Measurements from ENCODE around the gene PSTPIP1. TPM values are rescaled to one million over a fixed set of nuclear protein-coding genes. Genes with fewer than 3 reads are reported as not detected.

PSTPIP1 gene
- total RNA-seq, 2 donors from 2014 or later, result 161 to 167 TPM

- peaks cover 17 to 28% of the 10 kb centered on the region in 2 donors for H3K4me1 Mint-ChIP-seq (ENCODE audit: low read depth in 2 of 2)
- ATAC-seq (no peak), DNase-seq (ENCODE audit: low spot score) (no peak)
- H3K27me3 Mint-ChIP-seq, result no peaks in the 10 kb centered on the region
- peaks cover 6% of the 10 kb centered on the region for H3K36me3 Mint-ChIP-seq
- H3K9me3 Mint-ChIP-seq, result no peaks in the 10 kb centered on the region
- no peak overlapping the region for H3K4me3 Mint-ChIP-seq
- H3K27ac Mint-ChIP-seq, result no peak overlapping the region
These were observed 57.6 kb downstream of the PSTPIP1 start for GRCh38 chr15:77052556-77052955.

DNA sequence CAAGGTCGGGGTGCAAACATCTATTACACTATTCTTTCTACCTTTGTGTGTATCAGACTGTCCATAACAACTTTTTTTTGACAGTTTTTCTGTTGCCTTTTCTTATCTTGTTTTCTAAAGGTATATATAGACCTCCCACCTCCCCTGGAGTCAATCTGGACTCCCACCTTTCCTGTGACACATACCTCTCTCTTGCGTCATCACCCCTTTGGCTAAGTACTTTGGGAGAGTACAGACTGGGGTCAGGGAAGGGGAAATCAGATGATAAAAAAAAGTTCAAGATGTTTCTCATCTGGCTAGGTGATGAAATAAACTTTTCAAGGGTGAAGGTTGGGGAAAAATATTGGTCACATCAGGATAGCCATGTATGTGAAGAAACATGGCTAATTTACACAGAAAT lies 58.8 kb downstream of the PSTPIP1 start:
- peaks cover 28 to 40% of the 10 kb centered on the region in 2 donors for H3K4me1 Mint-ChIP-seq (ENCODE audit: low read depth in 2 of 2)
- H3K27me3 Mint-ChIP-seq, result no peaks in the 10 kb centered on the region
- no peak for DNase-seq (ENCODE audit: low spot score)
- H3K27ac Mint-ChIP-seq, result peak overlapping the region in 1 of 2 donors; percentile 40
- H3K36me3 Mint-ChIP-seq, result peaks cover 5% of the 10 kb centered on the region
- H3K9me3 Mint-ChIP-seq, result no peaks in the 10 kb centered on the region
- H3K4me3 Mint-ChIP-seq, result no peak overlapping the region
- no peak for ATAC-seq

- peak; percentile 69 to 79 for ATAC-seq
- no peaks in the 10 kb centered on the region for H3K9me3 Mint-ChIP-seq
These were observed 62.1 kb downstream of the PSTPIP1 start for GRCh38 chr15:77057072-77057471.

DNA sequence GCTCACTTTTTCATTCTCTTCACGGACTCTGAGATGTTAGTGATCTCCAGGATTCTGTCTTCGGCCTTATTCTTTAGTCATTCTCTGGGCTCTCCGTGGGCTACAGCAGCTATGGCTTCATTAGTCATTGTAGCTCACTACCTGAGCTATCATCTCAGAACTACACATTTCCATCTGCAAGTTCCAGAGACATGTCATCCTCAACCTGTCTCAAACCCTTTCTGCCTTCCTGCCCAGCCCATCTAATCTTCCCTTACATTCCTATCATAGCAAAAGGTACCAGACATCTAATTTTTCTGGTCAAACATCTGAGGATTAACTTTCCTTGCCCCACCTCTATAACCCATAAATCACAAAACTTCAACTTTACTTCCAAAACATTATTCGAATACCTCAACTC lies 62.8 kb downstream of the PSTPIP1 start:
- Mint-ChIP-seq H3K27me3 (no peaks in the 10 kb centered on the region), H3K9me3 (no peaks in the 10 kb centered on the region), H3K36me3 (no peaks in the 10 kb centered on the region), H3K4me1 (ENCODE audit: low read depth in 2 of 2) (peaks cover 39 to 43% of the 10 kb centered on the region in 2 donors), H3K27ac (peak overlapping the region; percentile 1 to 49), H3K4me3 (peak overlapping the region; percentile 9)
- no peak for DNase-seq (ENCODE audit: low spot score)
- ATAC-seq, result no peak

More at GRCh38 chr15:77057072-77057471, 62.1 kb downstream of the PSTPIP1 start:
- no peaks in the 10 kb centered on the region for H3K36me3 Mint-ChIP-seq
- H3K27ac Mint-ChIP-seq, result peak overlapping the region; percentile 1 to 49
- H3K4me3 Mint-ChIP-seq, result peak overlapping the region; percentile 9
- DNase-seq (ENCODE audit: low spot score), result no peak
- no peaks in the 10 kb centered on the region for H3K27me3 Mint-ChIP-seq
- H3K4me1 Mint-ChIP-seq (ENCODE audit: low read depth in 2 of 2), result peaks cover 39 to 46% of the 10 kb centered on the region in 2 donors

- Mint-ChIP-seq H3K4me3 (no peak overlapping the region), H3K27me3 (no peaks in the 10 kb centered on the region), H3K9me3 (no peaks in the 10 kb centered on the region), H3K36me3 (no peaks in the 10 kb centered on the region), H3K27ac (peak overlapping the region in 1 of 2 donors; percentile 49), H3K4me1 (ENCODE audit: low read depth in 2 of 2) (peaks cover 45 to 46% of the 10 kb centered on the region in 2 donors)
- no peak for DNase-seq (ENCODE audit: low spot score)
- no peak for ATAC-seq
These were observed 63.5 kb downstream of the PSTPIP1 start for GRCh38 chr15:77058468-77058867.

DNA sequence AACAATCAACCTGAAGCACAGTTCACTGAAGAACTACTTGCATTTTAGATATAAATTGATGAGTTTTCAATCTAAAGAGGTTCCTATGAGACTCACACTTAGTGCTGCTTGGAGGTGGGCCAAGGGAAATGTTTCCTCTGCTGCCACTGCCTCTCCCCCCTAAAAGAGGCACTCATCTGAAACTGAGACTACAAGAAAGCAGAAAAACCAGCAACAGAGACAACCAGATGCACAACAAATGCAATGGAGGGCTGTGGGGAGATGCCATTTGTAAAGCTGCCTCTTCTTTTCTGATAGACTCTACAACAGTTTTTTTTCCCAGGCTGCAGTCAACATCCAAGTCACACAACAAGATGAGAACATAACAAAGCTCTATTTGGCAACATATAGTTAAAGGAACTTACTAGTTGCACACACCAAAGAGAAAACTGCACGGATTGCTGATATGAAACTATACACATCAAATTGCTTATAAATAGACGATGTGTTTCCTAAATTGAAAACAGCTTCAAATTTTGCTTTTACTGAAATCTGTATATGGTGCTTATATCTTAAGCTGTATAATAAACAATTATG lies 64.9 kb downstream of the PSTPIP1 start:
- DNase-seq (ENCODE audit: low spot score) (no peak), ATAC-seq (no peak)
- no peaks in the 10 kb centered on the region for H3K9me3 Mint-ChIP-seq
- peak overlapping the region in 1 of 2 donors; percentile 16 for H3K27ac Mint-ChIP-seq
- no peaks in the 10 kb centered on the region for H3K27me3 Mint-ChIP-seq
- H3K4me1 Mint-ChIP-seq (ENCODE audit: low read depth in 2 of 2), result peaks cover 42 to 48% of the 10 kb centered on the region in 2 donors
- H3K36me3 Mint-ChIP-seq, result no peaks in the 10 kb centered on the region
- no peak overlapping the region for H3K4me3 Mint-ChIP-seq

DNA sequence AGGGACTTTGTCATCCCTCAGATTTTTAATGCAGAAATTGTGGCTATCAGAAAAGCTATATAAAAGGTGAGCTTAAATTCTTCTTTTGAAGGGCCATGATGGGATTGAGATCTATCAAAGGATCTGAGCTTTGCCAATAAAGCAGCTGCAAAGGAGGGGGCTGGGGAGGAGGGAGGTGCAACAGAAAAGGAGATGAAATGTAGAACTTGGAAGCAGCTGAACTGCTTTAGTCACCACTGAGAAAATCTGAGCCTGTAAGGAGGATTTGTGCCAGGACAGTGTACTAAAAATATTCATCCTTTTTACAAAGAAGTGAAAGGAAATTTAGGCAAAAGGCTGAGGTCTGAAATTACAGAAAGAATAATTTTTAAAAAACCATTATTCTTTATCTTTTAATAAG lies 65.6 kb downstream of the PSTPIP1 start:
- no peak overlapping the region for H3K4me3 Mint-ChIP-seq
- H3K27ac Mint-ChIP-seq, result no peak overlapping the region
- no peaks in the 10 kb centered on the region for H3K27me3 Mint-ChIP-seq
- no peak for ATAC-seq
- no peaks in the 10 kb centered on the region for H3K36me3 Mint-ChIP-seq
- DNase-seq (ENCODE audit: low spot score), result no peak
- H3K9me3 Mint-ChIP-seq, result no peaks in the 10 kb centered on the region
- H3K4me1 Mint-ChIP-seq (ENCODE audit: low read depth in 2 of 2), result peaks cover 42 to 52% of the 10 kb centered on the region in 2 donors

- no peaks in the 10 kb centered on the region for H3K9me3 Mint-ChIP-seq
- H3K4me3 Mint-ChIP-seq, result no peak overlapping the region
- no peaks in the 10 kb centered on the region for H3K27me3 Mint-ChIP-seq
- H3K4me1 Mint-ChIP-seq (ENCODE audit: low read depth in 2 of 2), result peaks cover 41 to 50% of the 10 kb centered on the region in 2 donors
- DNase-seq (ENCODE audit: low spot score), result no peak
- ATAC-seq, result no peak
- H3K36me3 Mint-ChIP-seq, result no peaks in the 10 kb centered on the region
- H3K27ac Mint-ChIP-seq, result no peak overlapping the region
These were observed 68.3 kb downstream of the PSTPIP1 start for GRCh38 chr15:77063249-77063648.

- Mint-ChIP-seq H3K36me3 (no peaks in the 10 kb centered on the region), H3K4me1 (ENCODE audit: low read depth in 2 of 2) (peaks cover 38 to 50% of the 10 kb centered on the region in 2 donors), H3K9me3 (no peaks in the 10 kb centered on the region), H3K4me3 (no peak overlapping the region), H3K27me3 (no peaks in the 10 kb centered on the region), H3K27ac (no peak overlapping the region)
- DNase-seq (ENCODE audit: low spot score), result no peak
- no peak for ATAC-seq
These were observed 69.1 kb downstream of the PSTPIP1 start for GRCh38 chr15:77064063-77064462.

- H3K27me3 Mint-ChIP-seq, result no peaks in the 10 kb centered on the region
- ATAC-seq, result no peak
- DNase-seq (ENCODE audit: low spot score), result no peak
- H3K27ac Mint-ChIP-seq, result no peak overlapping the region
- H3K4me3 Mint-ChIP-seq, result no peak overlapping the region
- peaks cover 42 to 53% of the 10 kb centered on the region in 2 donors for H3K4me1 Mint-ChIP-seq (ENCODE audit: low read depth in 2 of 2)
- H3K36me3 Mint-ChIP-seq, result no peaks in the 10 kb centered on the region
- H3K9me3 Mint-ChIP-seq, result no peaks in the 10 kb centered on the region
These were observed 69.8 kb downstream of the PSTPIP1 start for GRCh38 chr15:77064539-77065308.

DNA sequence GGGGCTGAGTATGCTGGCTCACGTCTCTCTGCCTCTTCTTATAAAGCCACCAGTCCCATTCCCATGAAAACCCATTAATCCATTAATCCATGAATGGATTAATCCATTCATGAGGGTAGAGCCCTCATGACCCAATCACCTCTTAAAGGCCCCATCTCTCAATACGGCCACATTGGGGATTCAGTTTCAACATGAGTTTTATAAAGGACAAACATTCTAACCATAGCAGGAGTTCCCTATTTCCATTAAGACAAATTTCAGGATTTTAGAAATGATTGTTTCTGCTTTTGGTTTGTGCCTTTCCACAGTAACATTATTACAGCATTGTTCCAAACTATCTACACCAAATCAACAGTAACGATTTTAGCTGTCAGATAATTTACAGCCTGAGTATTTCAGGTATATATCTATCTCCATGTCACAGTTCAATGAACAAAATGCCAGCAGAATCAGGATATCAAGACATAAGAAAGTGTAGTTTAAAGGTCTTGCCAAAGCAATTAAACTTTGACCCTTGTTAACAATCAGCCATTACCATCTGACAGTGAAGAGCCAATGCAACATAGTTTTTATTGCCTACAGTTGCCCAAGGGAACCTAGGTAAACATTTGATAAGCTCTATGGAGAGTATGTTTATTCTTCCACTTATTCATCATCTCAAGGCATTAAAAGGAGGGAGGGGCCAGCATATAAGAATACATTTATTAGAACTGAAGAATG lies 72.2 kb downstream of the PSTPIP1 start:
- no peak for DNase-seq (ENCODE audit: low spot score)
- Mint-ChIP-seq H3K27me3 (no peaks in the 10 kb centered on the region), H3K27ac (peak overlapping the region in 1 of 2 donors; percentile 60), H3K36me3 (no peaks in the 10 kb centered on the region), H3K4me3 (no peak overlapping the region), H3K4me1 (ENCODE audit: low read depth in 2 of 2) (peaks cover 45 to 60% of the 10 kb centered on the region in 2 donors), H3K9me3 (no peaks in the 10 kb centered on the region)
- no peak for ATAC-seq

- H3K4me3 Mint-ChIP-seq, result peak overlapping the region; percentile 9
- no peaks in the 10 kb centered on the region for H3K27me3 Mint-ChIP-seq
- no peaks in the 10 kb centered on the region for H3K36me3 Mint-ChIP-seq
- H3K27ac Mint-ChIP-seq, result peak overlapping the region in 1 of 2 donors; percentile 60
- DNase-seq (ENCODE audit: low spot score) (no peak), ATAC-seq (no peak)
- H3K4me1 Mint-ChIP-seq (ENCODE audit: low read depth in 2 of 2), result peaks cover 45 to 60% of the 10 kb centered on the region in 2 donors
- no peaks in the 10 kb centered on the region for H3K9me3 Mint-ChIP-seq
These were observed 72.9 kb downstream of the PSTPIP1 start for GRCh38 chr15:77067691-77068367.

DNA sequence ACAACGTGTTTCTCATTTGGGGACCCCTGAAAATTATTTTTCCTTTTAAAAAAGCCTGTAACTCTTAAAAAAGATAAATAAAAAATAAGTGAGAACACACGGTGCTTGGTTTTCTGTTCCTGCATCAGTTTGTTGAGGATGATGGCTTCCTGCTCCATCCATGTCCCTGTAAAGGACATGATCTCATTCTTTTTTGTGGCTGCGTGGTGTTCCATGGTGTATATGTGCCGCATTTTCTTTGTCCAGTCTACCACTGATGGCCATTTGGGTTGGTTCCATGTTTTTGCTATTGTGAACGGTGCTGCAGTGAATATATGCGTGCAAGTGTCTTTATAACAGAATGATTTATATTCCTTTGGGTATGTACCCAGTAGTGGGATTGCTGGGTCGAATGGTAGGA lies 73.7 kb downstream of the PSTPIP1 start:
- Mint-ChIP-seq H3K27me3 (no peaks in the 10 kb centered on the region), H3K36me3 (no peaks in the 10 kb centered on the region), H3K4me1 (ENCODE audit: low read depth in 2 of 2) (peaks cover 42 to 53% of the 10 kb centered on the region in 2 donors), H3K9me3 (no peaks in the 10 kb centered on the region), H3K27ac (no peak overlapping the region), H3K4me3 (peak overlapping the region; percentile 18)
- ATAC-seq (no peak), DNase-seq (ENCODE audit: low spot score) (no peak)

Data from natural killer cell treated with Interleukin-12 subunit alpha and Interleukin-12 subunit beta and Interleukin-15 and Interleukin-18, amount 100 ng/mL, for 72 hours (primary cell).